Activated T-helper 1 cell treated with Interleukin-2 at 50 U/mL for 16 hours (primary cell): ENCODE measurements around the gene XYLT1.
A peak's percentile ranks its signal among the peaks of the same experiment; 100 is the strongest.

ENCODE experiments used
- DNase-seq: peaks from one replicate; pipeline ENCODE4 v3.0.0-alpha.2; 2020; ENCODE audit warnings: low read depth

XYLT1 gene

DNA sequence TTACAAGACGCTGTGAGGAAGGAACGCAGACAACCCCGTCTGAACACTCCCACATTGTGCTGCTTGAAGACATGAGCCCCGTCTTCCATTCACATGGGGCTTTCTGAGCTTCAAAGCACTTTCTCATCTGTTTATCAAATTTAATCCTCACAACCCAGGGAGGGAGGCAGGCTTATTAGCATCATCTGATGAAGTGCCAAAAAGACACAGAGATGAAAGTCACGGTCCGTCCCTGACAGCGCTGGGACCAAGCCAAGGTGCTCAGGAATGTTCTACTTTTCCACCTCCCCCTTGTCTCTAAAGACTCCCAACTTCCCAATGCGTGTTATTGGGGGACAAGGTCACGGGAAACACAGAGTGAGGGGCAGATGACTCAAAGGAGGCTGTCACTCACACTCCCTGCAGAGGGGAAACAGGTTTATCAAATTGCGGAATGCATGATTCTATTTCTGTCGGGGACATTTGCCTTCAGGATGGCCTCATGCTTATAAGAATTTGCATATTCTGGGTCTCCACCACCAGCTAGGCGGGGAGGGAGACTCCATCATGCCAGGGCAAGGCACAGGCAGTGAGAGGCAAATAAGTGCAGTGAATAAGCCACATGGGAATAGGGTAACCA lies 10.7 kb downstream of the XYLT1 start:
- no peak for DNase-seq

DNA sequence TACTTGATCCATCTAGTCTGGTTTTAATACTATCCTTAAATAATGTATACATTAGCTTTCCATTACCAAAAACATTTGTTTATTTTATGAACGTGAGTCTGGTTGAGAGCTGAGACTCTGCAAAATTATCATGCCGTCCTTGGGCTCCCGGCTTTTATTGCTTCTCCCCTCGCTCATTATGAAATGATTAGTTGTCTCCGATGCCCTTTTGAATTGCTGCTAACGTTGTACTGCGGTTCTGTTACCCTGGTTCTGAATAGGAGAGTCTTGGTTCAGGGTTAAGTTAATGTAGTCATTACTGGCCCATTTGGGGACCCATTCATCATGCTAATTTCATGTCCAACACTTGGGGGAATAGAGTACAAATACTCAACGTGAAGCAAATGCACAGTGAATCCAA lies 12.8 kb downstream of the XYLT1 start:
- no peak for DNase-seq

DNA sequence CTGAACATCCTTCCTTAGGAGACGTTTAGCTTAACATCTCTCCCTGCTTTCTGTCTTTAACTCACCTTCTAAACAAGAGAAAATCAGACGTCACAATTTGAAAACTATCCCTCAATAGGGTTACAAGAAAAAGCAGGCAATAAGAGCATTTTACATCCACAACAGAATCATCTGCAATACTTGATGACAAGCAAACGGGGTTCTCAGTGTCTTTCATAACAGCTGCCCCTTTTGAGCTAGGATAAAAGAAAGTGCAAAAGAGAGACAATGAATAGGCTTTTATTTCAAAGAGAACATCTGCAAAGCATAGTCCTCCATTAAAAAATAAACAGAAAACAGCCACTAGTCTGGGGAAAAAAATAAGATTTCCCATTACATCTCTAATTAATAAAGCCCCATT lies 13.2 kb downstream of the XYLT1 start:
- no peak for DNase-seq

DNA sequence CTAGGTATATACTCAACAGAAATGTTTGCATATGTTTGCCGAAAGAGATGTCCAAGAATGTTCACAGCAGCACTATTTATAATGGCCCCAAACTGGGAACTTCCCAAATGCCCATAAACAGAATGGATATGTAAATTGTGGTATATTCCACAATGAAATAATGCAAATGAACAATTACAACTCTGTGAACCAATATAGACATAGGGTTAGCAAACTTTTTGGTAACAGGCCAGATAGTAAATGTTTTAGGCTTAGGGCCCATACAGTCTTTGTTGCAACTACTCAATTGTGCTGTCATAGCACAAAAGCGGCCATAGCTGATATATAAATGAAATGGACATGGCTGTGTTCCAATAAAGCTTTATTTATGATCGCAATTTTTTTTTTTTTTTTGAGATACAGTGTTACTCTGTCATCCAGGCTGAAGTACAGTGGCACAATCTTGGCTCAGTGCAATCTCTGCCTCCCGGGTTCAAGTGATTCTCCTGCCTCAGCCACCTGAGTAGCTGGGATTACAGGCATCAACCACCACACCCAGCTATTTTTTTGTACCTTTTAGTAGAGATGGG lies 16.5 kb downstream of the XYLT1 start:
- no peak for DNase-seq

DNA sequence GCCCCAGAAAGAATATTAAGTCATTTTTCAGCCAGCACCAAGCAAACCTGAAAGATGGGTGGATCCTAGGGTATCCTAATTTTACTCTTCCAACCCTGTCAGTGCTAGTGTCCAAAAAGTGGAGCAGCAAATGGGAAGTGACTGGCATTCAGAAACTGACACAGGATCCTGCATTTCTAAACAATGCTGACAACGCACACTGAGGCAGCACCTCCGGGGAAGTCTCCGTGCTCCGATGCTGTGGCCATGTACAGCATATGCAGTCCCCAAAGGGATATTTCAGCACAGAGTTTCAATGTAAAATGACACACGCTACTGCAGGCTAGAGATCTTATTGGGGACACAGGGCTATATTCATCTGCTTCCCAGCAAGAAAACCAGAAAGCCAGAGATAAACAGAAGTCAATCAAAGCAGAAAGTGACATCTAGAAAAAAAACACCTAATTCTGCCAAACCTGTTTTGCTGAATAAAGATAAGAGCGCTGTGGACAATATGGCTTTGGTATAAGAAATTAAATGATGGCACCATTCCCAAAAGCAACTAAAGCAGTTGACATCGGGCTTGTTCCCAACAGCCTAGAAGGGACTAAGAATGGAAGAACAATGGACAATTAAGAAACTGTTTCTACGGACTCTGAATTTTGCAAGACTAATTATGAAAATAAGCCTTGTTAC lies 17.3 kb downstream of the XYLT1 start:
- DNase-seq = no peak

DNA sequence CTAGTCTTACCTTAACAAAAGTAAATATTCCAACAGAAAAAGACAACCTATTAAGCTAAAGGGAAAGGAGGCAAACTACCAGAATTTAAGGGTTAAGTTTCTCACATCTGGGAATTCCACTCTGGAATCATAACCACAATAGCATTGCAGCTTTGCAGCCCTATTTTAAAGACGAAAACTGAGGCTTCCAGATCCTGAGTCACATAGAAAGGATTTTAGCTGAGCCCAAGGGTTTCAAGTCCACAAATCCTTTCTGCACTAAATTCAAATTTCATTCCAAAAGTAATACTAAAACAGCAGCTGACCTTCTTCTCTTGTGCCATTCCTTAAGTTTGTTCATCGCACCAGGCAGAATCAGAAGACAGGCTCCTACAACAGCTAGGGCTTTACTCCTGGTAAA lies 17.8 kb downstream of the XYLT1 start:
- no peak for DNase-seq

DNA sequence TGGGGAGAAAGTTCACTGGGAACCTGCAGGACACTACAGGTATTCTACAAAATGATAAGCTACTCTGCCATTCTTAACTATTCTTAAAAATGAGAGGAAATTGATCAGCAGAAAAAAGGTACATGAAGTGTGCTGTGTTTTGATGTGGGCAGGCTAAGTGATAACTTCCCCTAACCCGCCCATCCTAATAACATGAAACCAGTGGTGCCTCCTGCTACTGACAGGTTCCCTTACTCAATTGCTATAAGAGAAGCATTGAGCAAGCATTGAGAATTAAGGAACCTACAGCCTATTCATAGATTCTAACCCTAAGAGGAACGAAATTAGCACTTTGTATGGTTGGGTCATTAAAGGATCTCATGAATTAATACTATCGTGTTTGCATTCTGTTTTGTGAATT lies 18.9 kb downstream of the XYLT1 start:
- no peak for DNase-seq

DNA sequence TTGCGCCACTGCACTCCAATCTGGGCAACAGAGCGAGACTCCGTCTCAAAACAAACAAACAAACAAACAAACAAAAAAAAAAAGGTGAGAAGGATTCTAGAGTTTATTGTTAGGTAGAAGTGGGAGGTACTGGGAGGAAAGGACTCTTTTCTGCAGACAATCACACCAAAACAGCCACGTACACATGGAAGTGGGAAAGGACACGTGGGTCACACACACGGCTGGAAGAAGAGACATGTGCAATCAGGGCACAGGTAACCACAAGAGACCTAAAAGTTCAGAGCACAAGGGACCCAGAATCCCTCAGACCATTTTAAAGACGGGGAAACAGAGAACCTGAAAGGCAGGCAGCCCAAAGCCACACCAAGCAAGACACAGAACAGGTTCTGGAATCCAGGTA lies 20.5 kb downstream of the XYLT1 start:
- no peak for DNase-seq

DNA sequence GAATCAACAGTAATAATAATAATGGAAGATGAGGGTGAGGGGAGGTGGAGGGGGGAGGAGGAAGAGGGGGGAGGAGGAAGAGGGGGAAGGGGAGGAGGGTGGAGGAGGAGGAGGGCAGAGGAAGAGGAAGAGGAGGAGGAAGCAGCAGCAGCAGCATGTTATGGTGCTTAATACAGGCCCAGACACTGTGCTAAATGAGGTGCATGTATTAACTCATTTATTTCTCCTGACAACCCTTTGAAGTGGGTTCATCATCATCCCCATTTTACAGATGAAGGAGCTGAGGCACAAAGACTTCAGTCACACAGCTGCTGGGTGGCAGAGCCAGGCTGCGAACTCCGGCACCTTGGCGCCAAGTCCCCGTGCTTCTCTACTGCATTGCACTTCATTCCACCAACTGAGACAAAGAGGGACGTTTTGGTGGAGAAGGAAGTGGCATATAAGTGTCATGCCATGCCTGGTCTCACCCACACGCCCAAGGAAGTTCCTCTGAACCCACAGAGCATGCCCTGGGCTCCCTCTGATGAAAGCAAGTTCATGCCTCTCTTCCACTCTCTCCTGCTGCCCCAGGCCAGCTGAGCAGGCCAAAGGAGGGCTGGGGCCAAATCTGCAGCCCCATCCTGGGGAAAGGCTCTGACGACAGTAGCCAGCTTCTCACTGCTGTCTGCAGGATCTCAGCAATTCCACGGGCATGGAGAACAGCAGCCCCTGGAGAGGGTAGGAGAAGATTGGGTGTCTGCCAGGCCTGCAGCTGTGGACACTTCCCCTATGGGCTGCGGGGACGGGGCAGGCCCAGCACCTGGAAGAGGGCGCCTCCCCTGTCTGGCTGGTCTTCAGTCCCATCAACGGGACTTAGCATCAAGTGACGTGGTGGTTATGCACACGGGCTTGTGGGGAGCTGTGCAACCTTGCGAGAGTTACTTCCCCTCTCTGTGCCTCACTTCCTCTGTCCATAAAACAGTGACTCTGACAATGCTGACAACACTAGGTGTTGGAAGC lies 21.8 kb downstream of the XYLT1 start:
- peak; percentile 3 for DNase-seq

DNA sequence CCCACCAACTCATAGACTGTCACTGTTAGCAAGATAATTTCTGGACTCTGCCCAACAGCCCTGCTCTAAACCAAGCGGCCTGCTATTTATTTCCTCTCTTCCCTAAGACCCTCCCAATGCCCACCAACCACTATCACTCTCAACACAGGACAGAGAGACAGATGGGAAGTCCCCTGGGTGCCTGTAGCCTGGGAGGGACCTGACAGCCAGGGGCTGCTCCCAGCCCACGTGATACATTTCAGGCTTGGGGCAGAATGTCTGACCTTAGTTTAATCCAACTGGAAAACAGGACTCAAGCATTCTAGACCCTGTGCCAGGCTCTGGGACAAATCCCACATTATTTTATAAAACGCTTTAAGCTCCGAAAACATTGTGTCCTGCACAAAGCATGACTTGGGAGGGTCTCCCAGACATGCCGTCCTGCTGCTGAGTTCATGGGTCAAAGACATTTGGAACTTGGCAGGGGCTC lies 23.6 kb downstream of the XYLT1 start:
- no peak for DNase-seq

DNA sequence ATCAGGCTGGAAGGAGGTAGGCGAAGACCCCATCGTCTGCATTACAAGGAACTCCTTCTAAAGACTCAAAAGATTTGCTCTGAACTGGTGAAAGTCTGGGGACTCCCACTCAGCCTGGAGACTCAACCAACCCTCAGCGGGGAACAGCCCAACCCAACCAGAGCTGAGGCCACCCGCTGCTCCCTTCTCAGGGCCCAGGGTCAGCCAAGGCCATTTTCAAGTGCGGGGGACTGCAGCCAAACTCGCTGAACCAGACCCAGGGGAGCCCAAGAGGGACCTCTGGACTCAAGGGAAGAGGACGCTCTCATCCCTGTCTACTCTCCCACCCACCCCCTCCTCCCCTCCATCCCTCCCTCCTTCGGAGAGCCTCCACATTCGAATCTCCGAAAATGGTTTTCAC lies 24.1 kb downstream of the XYLT1 start:
- no peak for DNase-seq

DNA sequence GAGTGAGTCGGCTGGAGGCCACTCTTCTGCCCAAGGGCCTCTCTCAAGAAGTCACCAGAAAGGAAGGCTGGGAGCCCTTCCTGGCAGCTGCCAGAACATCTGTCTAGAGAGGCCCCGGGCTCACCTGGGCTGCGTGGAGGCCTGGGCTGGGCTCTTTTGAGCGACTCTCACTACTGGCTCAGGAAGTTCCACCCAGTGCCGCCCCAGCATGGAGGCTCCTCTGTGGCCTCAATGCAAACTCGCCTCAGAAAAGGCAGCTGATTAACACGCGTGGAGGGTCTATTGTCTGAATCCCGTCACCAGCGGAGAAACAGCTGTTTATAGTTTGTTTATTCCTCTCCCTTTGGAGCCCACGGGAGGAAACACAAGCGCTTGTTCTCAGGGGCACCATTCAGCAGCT lies 25.3 kb downstream of the XYLT1 start:
- DNase-seq = no peak

DNA sequence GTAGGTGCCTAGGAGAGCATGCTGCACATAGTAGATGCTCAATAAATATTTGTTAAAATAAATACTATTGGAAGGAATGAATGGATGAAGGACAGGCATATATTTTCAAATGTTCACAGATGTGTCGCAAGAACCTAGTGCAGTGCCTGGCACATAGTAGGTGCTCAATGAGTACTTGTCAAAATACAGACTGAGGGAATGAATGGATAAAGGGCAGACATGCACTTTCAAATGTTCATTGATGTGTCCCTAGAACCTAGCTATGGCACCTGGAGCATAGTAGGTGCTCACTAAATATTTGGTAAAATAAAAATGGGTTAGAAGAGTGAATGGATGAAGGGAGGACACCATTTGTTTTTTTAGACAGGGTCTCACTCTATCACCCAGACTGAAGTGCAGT lies 26.1 kb downstream of the XYLT1 start:
- no peak for DNase-seq

DNA sequence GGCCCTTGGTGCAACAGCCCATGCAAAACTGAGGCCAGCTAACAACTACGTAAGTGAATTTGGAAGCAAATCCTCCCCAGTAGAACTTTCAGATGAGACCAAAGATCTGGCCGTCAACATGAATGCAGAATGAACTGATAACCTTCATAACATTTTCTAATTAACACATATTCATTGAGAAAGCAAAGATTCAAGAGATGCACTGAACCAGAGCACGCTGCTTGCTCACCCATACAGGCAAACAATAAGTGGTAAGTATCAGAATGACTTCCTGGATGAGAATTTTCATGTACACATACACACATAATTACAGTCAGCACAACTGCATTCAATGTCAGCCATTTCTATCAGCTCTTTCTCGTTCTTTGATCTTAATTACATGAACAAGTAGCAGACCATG lies 30.6 kb downstream of the XYLT1 start:
- DNase-seq = no peak

DNA sequence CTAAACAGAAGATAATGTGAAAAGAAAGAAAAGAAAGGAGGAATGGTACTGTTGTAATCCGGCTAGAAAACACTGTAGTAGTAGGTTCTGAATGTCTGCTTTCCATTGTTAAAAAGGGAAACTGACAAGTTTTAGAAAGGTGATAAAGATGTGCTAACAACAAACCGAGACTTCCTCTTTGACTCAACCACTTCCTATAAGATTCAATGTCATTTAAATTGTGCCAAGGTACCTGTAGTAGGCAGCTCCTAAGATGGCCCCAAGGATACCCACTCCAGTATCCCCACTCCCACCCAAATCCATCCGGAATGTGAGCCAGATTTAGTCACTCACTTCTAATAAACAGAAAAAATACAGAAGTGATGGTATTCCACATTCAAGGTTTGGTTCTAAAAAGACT lies 31.2 kb downstream of the XYLT1 start:
- no peak for DNase-seq

DNA sequence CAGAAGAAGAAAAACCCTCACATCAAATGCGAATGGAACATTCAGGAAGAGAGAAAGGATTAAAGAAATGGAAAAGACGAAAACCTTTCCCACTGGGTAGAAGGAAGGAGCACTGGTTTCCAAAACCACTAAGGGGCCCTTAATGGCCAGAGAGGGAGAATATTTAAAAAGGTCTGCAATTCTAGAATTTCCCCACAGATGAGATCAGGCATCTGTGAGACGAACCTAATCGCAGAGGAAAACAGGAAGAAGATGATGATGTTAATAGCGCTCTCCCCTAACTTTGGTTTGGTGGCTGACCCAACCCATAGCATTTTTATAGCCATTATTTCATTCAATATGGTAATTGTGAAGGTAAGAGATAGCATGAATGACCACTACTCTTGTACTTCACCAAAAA lies 32.8 kb downstream of the XYLT1 start:
- no peak for DNase-seq

DNA sequence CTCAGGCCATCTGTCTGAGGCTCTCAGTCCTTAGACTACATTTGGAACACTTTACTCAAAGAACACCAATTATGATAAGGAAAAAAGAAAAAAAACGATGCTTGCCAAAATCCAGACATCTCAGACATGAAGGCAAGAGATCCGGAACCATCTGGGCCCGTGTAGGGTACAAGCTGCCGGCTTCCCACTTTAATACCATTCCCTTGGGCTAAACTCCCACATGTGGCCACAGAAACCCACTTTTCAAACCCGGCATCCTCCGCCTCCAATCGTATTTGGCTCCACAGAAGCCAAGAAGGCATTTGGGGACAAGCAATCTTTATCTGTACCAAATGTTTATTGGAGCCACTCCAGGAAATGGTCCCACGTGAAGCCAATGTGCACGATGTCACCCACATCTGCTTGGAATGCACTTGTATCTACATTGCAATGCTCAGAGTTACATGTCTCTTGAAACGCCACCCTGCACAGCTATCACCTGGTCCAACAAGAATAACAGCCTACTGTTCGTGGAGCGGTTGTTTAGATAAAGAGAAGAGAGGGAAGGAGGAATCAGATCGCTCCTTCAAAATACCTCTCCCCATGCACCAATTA lies 33.5 kb downstream of the XYLT1 start:
- no peak for DNase-seq

DNA sequence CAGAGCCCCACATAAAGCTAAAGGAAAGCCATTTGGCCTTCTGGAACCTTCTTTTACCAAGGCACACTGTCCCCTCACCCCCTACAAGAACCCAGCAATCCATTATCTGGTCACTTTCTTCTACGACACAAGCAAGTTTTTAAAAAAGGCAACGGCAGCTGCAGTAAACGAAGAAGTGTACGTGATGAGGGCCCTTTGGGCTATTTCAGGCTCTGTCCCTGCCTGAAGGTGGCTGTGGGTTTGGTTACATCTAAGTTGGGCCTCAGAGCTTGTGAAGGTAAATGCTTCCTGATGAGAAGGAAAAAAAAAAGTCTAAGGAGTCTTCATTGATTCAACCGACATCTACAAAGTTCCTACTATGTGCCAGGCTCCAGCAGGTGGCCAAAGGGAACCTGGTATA lies 35.4 kb downstream of the XYLT1 start:
- no peak for DNase-seq

DNA sequence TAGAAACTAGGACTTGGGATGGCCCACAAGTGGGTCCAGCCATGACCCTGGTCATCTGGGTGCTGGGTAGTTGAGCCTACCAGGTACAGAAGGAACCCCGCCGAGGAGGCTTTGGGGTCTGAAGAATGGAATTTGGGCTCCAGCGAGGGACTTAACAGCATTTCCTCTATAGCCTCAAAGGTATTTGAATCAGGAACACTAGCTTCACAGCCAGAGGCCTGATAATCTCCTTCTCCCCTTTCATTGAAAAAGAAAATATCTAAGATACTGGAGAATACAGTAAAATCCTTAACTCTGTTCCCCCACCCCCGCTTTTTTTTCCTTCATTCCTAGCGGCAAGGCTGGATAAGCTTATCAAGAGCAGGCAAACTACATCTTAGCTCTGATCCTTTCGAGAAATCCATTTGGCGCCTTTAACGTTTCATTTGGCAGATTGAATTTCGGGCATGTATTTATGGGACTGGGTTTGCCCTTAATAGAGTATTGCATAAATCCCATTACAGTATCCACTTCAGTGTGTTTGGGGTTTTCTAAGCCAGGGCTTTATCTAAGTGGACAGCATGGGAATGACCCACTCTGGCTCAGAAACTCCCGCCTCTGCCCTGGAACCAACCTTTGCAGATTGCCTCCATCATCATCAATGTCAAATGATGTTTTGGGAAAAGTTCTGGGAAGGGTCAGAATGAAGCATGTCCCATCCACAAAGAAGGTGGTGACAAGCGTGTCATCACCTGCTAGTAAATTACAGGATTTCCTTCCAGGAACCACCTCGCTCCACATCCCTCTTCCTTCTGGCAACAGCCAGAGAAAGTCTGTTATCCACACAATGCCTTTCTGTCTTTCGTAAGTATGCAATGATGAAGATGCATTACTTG lies 36.9 kb downstream of the XYLT1 start:
- no peak for DNase-seq

DNA sequence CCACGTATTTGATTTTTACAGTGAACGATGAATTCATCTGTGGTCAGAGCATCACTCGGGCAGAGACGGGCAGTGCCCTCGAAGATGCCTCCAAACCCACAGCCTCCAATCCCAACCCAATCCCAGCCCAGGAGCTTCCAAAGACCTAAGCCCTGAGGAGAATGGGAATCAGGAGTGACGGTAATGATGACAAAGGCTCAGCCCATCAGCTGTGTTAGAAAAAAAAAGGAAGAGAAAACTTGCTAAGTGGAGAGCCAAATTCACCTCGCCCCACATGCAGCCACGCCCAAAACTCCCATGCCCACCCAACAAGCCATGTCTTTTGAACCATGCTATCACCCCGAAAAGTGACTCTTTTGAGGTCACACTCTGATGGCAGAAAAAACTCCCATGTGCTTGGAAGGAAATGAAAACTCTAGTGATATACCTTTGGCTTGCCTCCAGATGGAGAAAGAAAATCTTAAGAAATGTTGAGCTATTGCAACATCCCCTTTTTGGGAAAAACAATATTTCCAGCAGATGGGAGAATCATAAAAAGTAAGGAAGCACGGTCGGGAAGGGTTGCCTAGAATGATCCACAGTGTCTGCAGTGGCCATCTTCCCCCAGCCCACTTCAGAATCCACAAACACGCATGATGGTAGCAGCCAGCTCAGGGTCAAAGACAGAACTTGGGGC lies 37.7 kb downstream of the XYLT1 start:
- DNase-seq = no peak
